HG02571 (cell line): ENCODE data around the gene IL1RL1.

Source experiments
- ATAC-seq: cut with Tn5 transposase; IDR thresholded peaks from one replicate; pipeline ENCODE4 v1.9.1; 2021; ENCODE audit warnings: mild to moderate bottlenecking, moderate library complexity; ENCODE audit not compliant: unreplicated experiment

The IL1RL1 gene

GRCh38 chr2:102310964-102311640 is at the start of gene IL1RL1:
TSS of gene IL1RL1 (plus strand) at chr2:102311563. CDS start at chr2:102338265, 26,702 bp downstream.
- no peak for ATAC-seq

- no peak for ATAC-seq
Observed at GRCh38 chr2:102262216-102263129, 48.9 kb upstream of the IL1RL1 start.

GRCh38 chr2:102264952-102265351 is 46.4 kb upstream of the IL1RL1 start:
- ATAC-seq = no peak

- ATAC-seq = no peak
Observed at GRCh38 chr2:102266204-102266603, 45.2 kb upstream of the IL1RL1 start.

- ATAC-seq = no peak
Observed at GRCh38 chr2:102267774-102268173, 43.6 kb upstream of the IL1RL1 start.

- no peak for ATAC-seq
Observed at GRCh38 chr2:102268510-102269199, 42.7 kb upstream of the IL1RL1 start.

GRCh38 chr2:102269200-102269524 is 42.2 kb upstream of the IL1RL1 start:
- ATAC-seq = no peak

GRCh38 chr2:102271844-102272243 is 39.5 kb upstream of the IL1RL1 start:
- ATAC-seq = no peak

- ATAC-seq = no peak
Observed at GRCh38 chr2:102273619-102274211, 37.6 kb upstream of the IL1RL1 start.

- no peak for ATAC-seq
Observed at GRCh38 chr2:102276549-102277201, 34.7 kb upstream of the IL1RL1 start.

- ATAC-seq = no peak
Observed at GRCh38 chr2:102277202-102277700, 34.1 kb upstream of the IL1RL1 start.

GRCh38 chr2:102278720-102279390 is 32.5 kb upstream of the IL1RL1 start:
- ATAC-seq = no peak

GRCh38 chr2:102279391-102279735 is 32.0 kb upstream of the IL1RL1 start:
- no peak for ATAC-seq

- ATAC-seq = no peak
Observed at GRCh38 chr2:102282678-102283091, 28.7 kb upstream of the IL1RL1 start.

- no peak for ATAC-seq
Observed at GRCh38 chr2:102283996-102284395, 27.4 kb upstream of the IL1RL1 start.

- no peak for ATAC-seq
Observed at GRCh38 chr2:102284611-102285010, 26.8 kb upstream of the IL1RL1 start.

- no peak for ATAC-seq
Observed at GRCh38 chr2:102285368-102285767, 26.0 kb upstream of the IL1RL1 start.

- no peak for ATAC-seq
Observed at GRCh38 chr2:102286041-102286440, 25.3 kb upstream of the IL1RL1 start.

- ATAC-seq = no peak
Observed at GRCh38 chr2:102289129-102289528, 22.2 kb upstream of the IL1RL1 start.

GRCh38 chr2:102290594-102290993 is 20.8 kb upstream of the IL1RL1 start:
- no peak for ATAC-seq
